G401.6 (cell line): Measurements from ENCODE around the gene TRMT44.
"Not testable (repeated sequence)": the region's sequence is repeated elsewhere in the genome, so short reads cannot be mapped to it uniquely, and the experiment has no call there.

ENCODE experiments used
- FAIRE-seq: peaks from 2 replicates; lab custom pipeline; 2012; peaks lifted over from hg19 to GRCh38; lab: Jason Lieb, UNC

TRMT44 gene

GRCh38 chr4:8494983-8495548 lies 54.5 kb downstream of the TRMT44 start:
- FAIRE-seq: no peak

- no peak for FAIRE-seq
These were observed 55.2 kb downstream of the TRMT44 start for GRCh38 chr4:8495803-8496202.

- no peak for FAIRE-seq
These were observed 57.2 kb downstream of the TRMT44 start for GRCh38 chr4:8497762-8498161.

- no peak for FAIRE-seq
These were observed 60.4 kb downstream of the TRMT44 start for GRCh38 chr4:8500966-8501365.

GRCh38 chr4:8501781-8502180 lies 61.2 kb downstream of the TRMT44 start:
- no peak for FAIRE-seq

GRCh38 chr4:8502371-8502770 lies 61.8 kb downstream of the TRMT44 start:
- FAIRE-seq: no peak

GRCh38 chr4:8502836-8503585 lies 62.4 kb downstream of the TRMT44 start:
- FAIRE-seq: no peak

GRCh38 chr4:8503801-8504200 lies 63.2 kb downstream of the TRMT44 start:
- no peak for FAIRE-seq

GRCh38 chr4:8504279-8505007 lies 63.9 kb downstream of the TRMT44 start:
- FAIRE-seq: no peak

- FAIRE-seq: no peak
These were observed 64.7 kb downstream of the TRMT44 start for GRCh38 chr4:8505229-8505628.

GRCh38 chr4:8506006-8506372 lies 65.4 kb downstream of the TRMT44 start:
- FAIRE-seq: no peak

GRCh38 chr4:8506373-8507195 lies 66.0 kb downstream of the TRMT44 start:
- no peak for FAIRE-seq

- no peak for FAIRE-seq
These were observed 66.6 kb downstream of the TRMT44 start for GRCh38 chr4:8507196-8507570.

- FAIRE-seq: no peak
These were observed 67.0 kb downstream of the TRMT44 start for GRCh38 chr4:8507624-8508023.

GRCh38 chr4:8508266-8508665 lies 67.7 kb downstream of the TRMT44 start:
- no peak for FAIRE-seq

- no peak for FAIRE-seq
These were observed 68.2 kb downstream of the TRMT44 start for GRCh38 chr4:8508740-8509139.

- FAIRE-seq: no peak
These were observed 68.9 kb downstream of the TRMT44 start for GRCh38 chr4:8509311-8509950.

GRCh38 chr4:8510191-8510590 lies 69.6 kb downstream of the TRMT44 start:
- FAIRE-seq: no peak

GRCh38 chr4:8510611-8511285 lies 70.2 kb downstream of the TRMT44 start:
- FAIRE-seq: no peak

- no peak for FAIRE-seq
These were observed 71.9 kb downstream of the TRMT44 start for GRCh38 chr4:8512510-8512909.

- FAIRE-seq: not testable (repeated sequence)
These were observed 72.5 kb downstream of the TRMT44 start for GRCh38 chr4:8513080-8513479.

GRCh38 chr4:8513931-8514330 lies 73.4 kb downstream of the TRMT44 start:
- no peak for FAIRE-seq
